Mesenchymal stem cell (in vitro differentiated cells and primary cell): ENCODE data around the gene CDH5.

Experiments
- DNase-seq: peaks from one replicate; pipeline ENCODE4 v3.0.0-alpha.2; 2013
- H2AFZ ChIP-seq: one replicate; pipeline ENCODE4 v1.6.1; 2013; ENCODE audit warnings: low read depth, mild to moderate bottlenecking, control low read depth, inconsistent platforms, low read length, moderate library complexity
- H2AK5ac ChIP-seq: 2 replicates; pipeline ENCODE4 v1.6.1; 2013; ENCODE audit warnings: low read length, moderate library complexity, mild to moderate bottlenecking, inconsistent platforms; ENCODE audit not compliant: severe bottlenecking
- H2BK120ac ChIP-seq: one replicate; pipeline ENCODE4 v1.6.1; 2013; ENCODE audit warnings: low read depth, mild to moderate bottlenecking, inconsistent platforms, low read length, moderate library complexity
- H2BK12ac ChIP-seq, 2 experiments: one replicate each; pipeline ENCODE4 v1.6.1; 2013; ENCODE audit warnings: inconsistent platforms in 2 of 2, low read length in 2 of 2, mild to moderate bottlenecking in 2 of 2, moderate library complexity in 2 of 2, control low read depth in 1 of 2
- H2BK15ac ChIP-seq: one replicate; pipeline ENCODE4 v1.6.1; 2013; ENCODE audit warnings: mild to moderate bottlenecking, low read depth, inconsistent platforms; ENCODE audit not compliant: poor library complexity, severe bottlenecking
- H2BK5ac ChIP-seq: 2 replicates; pipeline ENCODE4 v1.6.1; 2013; ENCODE audit warnings: low read depth, mild to moderate bottlenecking, low read length, control low read depth, inconsistent platforms; ENCODE audit not compliant: poor library complexity, severe bottlenecking
- H3K14ac ChIP-seq, 2 experiments: one replicate each; pipeline ENCODE4 v1.6.1; 2013; ENCODE audit warnings: inconsistent platforms in 2 of 2, low read length in 2 of 2, control low read depth in 1 of 2, mild to moderate bottlenecking in 1 of 2, moderate library complexity in 1 of 2
- H3K18ac ChIP-seq, 2 experiments: one replicate each; pipeline ENCODE4 v1.6.1; 2013; ENCODE audit warnings: inconsistent platforms in 2 of 2, low read length in 2 of 2, control low read depth in 1 of 2, low read depth in 1 of 2, mild to moderate bottlenecking in 1 of 2
- H3K23ac ChIP-seq, 2 experiments: one replicate each; pipeline ENCODE4 v1.6.1; 2013; ENCODE audit warnings: inconsistent platforms in 2 of 2, low read length in 2 of 2, mild to moderate bottlenecking in 2 of 2, moderate library complexity in 2 of 2, control low read depth in 1 of 2
- H3K27ac ChIP-seq: 2 replicates; pipeline ENCODE4 v1.5.1; 2013; ENCODE audit warnings: mild to moderate bottlenecking, moderate library complexity, low read length, control low read depth, inconsistent platforms; ENCODE audit not compliant: poor library complexity, severe bottlenecking
- H3K27me3 ChIP-seq, 2 experiments: 2 replicates each; pipeline versions ENCODE4 v1.6.1 to v1.7.0; 2013; ENCODE audit warnings: low read length in 2 of 2, mild to moderate bottlenecking in 2 of 2, moderate library complexity in 2 of 2, control low read depth in 1 of 2, inconsistent platforms in 1 of 2; ENCODE audit not compliant: control insufficient read depth in 1 of 2, insufficient read depth in 1 of 2
- H3K36me3 ChIP-seq, 2 experiments: 2 replicates each; pipeline versions ENCODE4 v1.6.1 to v1.7.0; 2013; ENCODE audit warnings: low read length in 2 of 2, control low read depth in 1 of 2, inconsistent platforms in 1 of 2, low read depth in 1 of 2, mild to moderate bottlenecking in 1 of 2; ENCODE audit not compliant: insufficient read depth in 2 of 2, control insufficient read depth in 1 of 2
- H3K4ac ChIP-seq, 2 experiments: one replicate each; pipeline ENCODE4 v1.6.1; 2013; ENCODE audit warnings: inconsistent platforms in 2 of 2, low read length in 2 of 2, mild to moderate bottlenecking in 2 of 2, moderate library complexity in 2 of 2, control low read depth in 1 of 2, low read depth in 1 of 2
- H3K4me1 ChIP-seq: 2 replicates; pipeline ENCODE4 v1.6.1; 2013; ENCODE audit warnings: low read depth, low read length, control low read depth; ENCODE audit not compliant: control insufficient read depth, insufficient read depth
- H3K4me2 ChIP-seq: 2 replicates; pipeline ENCODE4 v1.6.1; 2013; ENCODE audit warnings: low read length, mild to moderate bottlenecking, inconsistent platforms; ENCODE audit not compliant: poor library complexity, severe bottlenecking
- H3K4me3 ChIP-seq, 2 experiments: 2 replicates each; pipeline versions ENCODE4 v1.5.1 to v1.7.0; 2013; ENCODE audit warnings: low read length in 2 of 2, mild to moderate bottlenecking in 2 of 2, control low read depth in 1 of 2, low read depth in 1 of 2; ENCODE audit not compliant: insufficient read depth in 1 of 2
- H3K79me1 ChIP-seq: replicated peaks from 2 replicates; pipeline ENCODE4 v1.6.1; 2013; ENCODE audit warnings: mild to moderate bottlenecking, control low read depth, low read length, inconsistent platforms; ENCODE audit not compliant: poor library complexity, severe bottlenecking
- H3K9ac ChIP-seq: 2 replicates; pipeline ENCODE4 v1.7.0; 2013; ENCODE audit warnings: mild to moderate bottlenecking, low read length, moderate library complexity
- H3K9me3 ChIP-seq: 2 replicates; pipeline ENCODE4 v1.7.0; 2013; ENCODE audit warnings: mild to moderate bottlenecking, low read length; ENCODE audit not compliant: control insufficient read depth
- H4K8ac ChIP-seq: one replicate; pipeline ENCODE4 v1.6.1; 2013; ENCODE audit warnings: inconsistent platforms, mild to moderate bottlenecking, low read length, moderate library complexity
- H4K91ac ChIP-seq: one replicate; pipeline ENCODE4 v1.6.1; 2013; ENCODE audit warnings: mild to moderate bottlenecking, low read length, inconsistent platforms
- WGBS: methylation state at CpG from one replicate; pipeline ENCODE4 v1.1.7; 2013; ENCODE audit warnings: mixed read lengths; 5-methylcytosine and 5-hydroxymethylcytosine counted together

CDH5 gene

GRCh38 chr16:66444049-66444481 is 77.6 kb downstream of the CDH5 start:
- 75% methylated on average over 3 of the region's 3 CpGs for WGBS
- no peak overlapping the region for H3K14ac ChIP-seq

GRCh38 chr16:66446737-66447136 is 80.2 kb downstream of the CDH5 start:
- Histone ChIP-seq H2BK5ac (no peak overlapping the region), H3K4me2 (no peak overlapping the region), H3K27ac (no peak overlapping the region), H3K4me3 (no peak overlapping the region), H3K14ac (no peak overlapping the region), H2AFZ (no peak overlapping the region), H2BK12ac (no peak overlapping the region), H2AK5ac (no peak overlapping the region), H3K27me3 (peaks cover 0 to 8% of the 10 kb centered on the region in 2 experiments), H3K9me3 (no peaks in the 10 kb centered on the region), H3K9ac (no peak overlapping the region), H3K79me1 (peaks cover 3% of the 10 kb centered on the region), H2BK15ac (no peak overlapping the region), H3K4ac (no peak overlapping the region), H3K18ac (no peak overlapping the region), H2BK120ac (no peak overlapping the region), H3K36me3 (peaks cover 0 to 29% of the 10 kb centered on the region in 2 experiments), H3K4me1 (peaks cover 2% of the 10 kb centered on the region), H4K91ac (no peak overlapping the region), H3K23ac (no peak overlapping the region), H4K8ac (no peak overlapping the region)
- DNase-seq, result no peak
- 83% methylated on average over 1 of the region's 1 CpG for WGBS

More at GRCh38 chr16:66444049-66444481, 77.6 kb downstream of the CDH5 start:
- Histone ChIP-seq H2BK15ac (no peak overlapping the region), H2AK5ac (no peak overlapping the region), H2BK12ac (no peak overlapping the region), H3K27ac (no peak overlapping the region), H2AFZ (no peak overlapping the region), H3K79me1 (peaks cover 8% of the 10 kb centered on the region), H3K4ac (no peak overlapping the region), H3K23ac (no peak overlapping the region), H4K91ac (no peak overlapping the region), H3K9me3 (no peaks in the 10 kb centered on the region), H3K9ac (no peak overlapping the region), H3K36me3 (peaks cover 0 to 47% of the 10 kb centered on the region in 2 experiments), H2BK5ac (no peak overlapping the region), H3K4me2 (no peak overlapping the region), H3K27me3 (peaks cover 0 to 13% of the 10 kb centered on the region in 2 experiments), H3K18ac (no peak overlapping the region), H3K4me3 (no peak overlapping the region), H4K8ac (no peak overlapping the region), H3K4me1 (peaks cover 2% of the 10 kb centered on the region), H2BK120ac (no peak overlapping the region)
- DNase-seq, result no peak

GRCh38 chr16:66447491-66447890 is 81.0 kb downstream of the CDH5 start:
- no peak overlapping the region for H2AK5ac ChIP-seq
- no peak overlapping the region for H4K8ac ChIP-seq
- H2BK5ac ChIP-seq, result no peak overlapping the region
- H2BK15ac ChIP-seq, result no peak overlapping the region
- peaks cover 2% of the 10 kb centered on the region for H3K4me1 ChIP-seq
- peaks cover 4% of the 10 kb centered on the region for H3K79me1 ChIP-seq
- H4K91ac ChIP-seq, result no peak overlapping the region
- no peak overlapping the region for H3K23ac ChIP-seq
- peaks cover 0 to 24% of the 10 kb centered on the region in 2 experiments for H3K36me3 ChIP-seq
- no peak overlapping the region for H3K4me3 ChIP-seq
- H3K9me3 ChIP-seq, result no peaks in the 10 kb centered on the region
- no peak overlapping the region for H3K4me2 ChIP-seq
- DNase-seq, result no peak
- no peak overlapping the region for H2BK12ac ChIP-seq
- no peak overlapping the region for H3K9ac ChIP-seq
- peaks cover 0 to 8% of the 10 kb centered on the region in 2 experiments for H3K27me3 ChIP-seq
- no peak overlapping the region for H3K18ac ChIP-seq
- H2AFZ ChIP-seq, result no peak overlapping the region
- no peak overlapping the region for H2BK120ac ChIP-seq
- H3K14ac ChIP-seq, result no peak overlapping the region
- H3K4ac ChIP-seq, result no peak overlapping the region
- H3K27ac ChIP-seq, result no peak overlapping the region

GRCh38 chr16:66451548-66451947 is 85.1 kb downstream of the CDH5 start:
- H3K36me3 ChIP-seq, result peaks cover 0 to 8% of the 10 kb centered on the region in 2 experiments
- H2BK5ac ChIP-seq, result no peak overlapping the region
- H3K4me3 ChIP-seq, result no peak overlapping the region
- H3K27me3 ChIP-seq, result no peaks in the 10 kb centered on the region
- no peak overlapping the region for H2BK15ac ChIP-seq
- no peak overlapping the region for H3K18ac ChIP-seq
- H3K79me1 ChIP-seq, result peaks cover 1% of the 10 kb centered on the region
- no peak overlapping the region for H2AFZ ChIP-seq
- DNase-seq, result no peak
- H3K23ac ChIP-seq, result no peak overlapping the region
- H4K91ac ChIP-seq, result no peak overlapping the region
- H3K4me2 ChIP-seq, result no peak overlapping the region
- H3K27ac ChIP-seq, result no peak overlapping the region
- 82% methylated on average over 3 of the region's 3 CpGs for WGBS
- H4K8ac ChIP-seq, result no peak overlapping the region
- H2AK5ac ChIP-seq, result no peak overlapping the region
- no peak overlapping the region for H2BK12ac ChIP-seq
- no peak overlapping the region for H3K9ac ChIP-seq
- H2BK120ac ChIP-seq, result no peak overlapping the region
- H3K9me3 ChIP-seq, result no peaks in the 10 kb centered on the region
- H3K4me1 ChIP-seq, result no peaks in the 10 kb centered on the region
- H3K4ac ChIP-seq, result no peak overlapping the region
- no peak overlapping the region for H3K14ac ChIP-seq
